ENCODE measurements around the gene DDA1. TPM values are rescaled to one million over a fixed set of nuclear protein-coding genes. Genes with fewer than 3 reads are reported as not detected.

DDA1 gene
- total RNA-seq, 1 donor from 2014 or later = 33.7 TPM

- intact Hi-C loops (cut with micrococcal nuclease) = no loop called here
These were observed 18.5 kb downstream of the DDA1 start for GRCh38 chr19:17327654-17328516.

- intact Hi-C loops (cut with micrococcal nuclease) = no loop called here
These were observed 19.4 kb downstream of the DDA1 start for GRCh38 chr19:17328517-17329365.

- intact Hi-C loops (cut with micrococcal nuclease) = no loop called here
These were observed 20.3 kb downstream of the DDA1 start for GRCh38 chr19:17329366-17330261.

GRCh38 chr19:17330262-17331044 lies 21.1 kb downstream of the DDA1 start:
- intact Hi-C loops (cut with micrococcal nuclease) = no loop called here

- intact Hi-C loops (cut with micrococcal nuclease) = no loop called here
These were observed 21.7 kb downstream of the DDA1 start for GRCh38 chr19:17331045-17331558.

GRCh38 chr19:17332360-17332676 lies 23.0 kb downstream of the DDA1 start:
- intact Hi-C loops (cut with micrococcal nuclease) = no loop called here

GRCh38 chr19:17332677-17333581 lies 23.6 kb downstream of the DDA1 start:
- intact Hi-C loops (cut with micrococcal nuclease) = no loop called here

- intact Hi-C loops (cut with micrococcal nuclease) = no loop called here
These were observed 24.4 kb downstream of the DDA1 start for GRCh38 chr19:17333611-17334413.

- intact Hi-C loops (cut with micrococcal nuclease) = loop anchor here (5.0 kb wide), 4 partner anchors 58 to 178 kb away; partner anchors contain the start of genes BST2, CCDC194 and PGLS
These were observed 25.3 kb downstream of the DDA1 start, which contains the start of gene ANO8 for GRCh38 chr19:17334414-17335409. Gene ANO8, minus strand, starts transcription at chr19:17334855. Its CDS starts 185 bp downstream, at chr19:17334670.

GRCh38 chr19:17335575-17335974 lies 26.2 kb downstream of the DDA1 start:
- intact Hi-C loops (cut with micrococcal nuclease) = loop anchor here (5.0 kb wide), 4 partner anchors 57 to 177 kb away; partner anchors contain the start of genes BST2, CCDC194 and PGLS

- intact Hi-C loops (cut with micrococcal nuclease) = loop anchor here (1.0 to 5.0 kb wide), 6 partner anchors 28 to 175 kb away; partner anchors contain the start of genes BABAM1, BST2, CCDC194 and DDA1
These were observed 27.7 kb downstream of the DDA1 start, which contains the start of gene GTPBP3 for GRCh38 chr19:17336872-17337674. Gene GTPBP3, plus strand, starts transcription at chr19:17337553. Its CDS starts 59 bp downstream, at chr19:17337612.

- intact Hi-C loops (cut with micrococcal nuclease) = loop anchor here (1.0 to 5.0 kb wide), 6 partner anchors 29 to 174 kb away; partner anchors contain the start of genes BABAM1, BST2, CCDC194 and DDA1
These were observed 28.5 kb downstream of the DDA1 start for GRCh38 chr19:17337675-17338432.

- intact Hi-C loops (cut with micrococcal nuclease) = loop anchor here (5.0 kb wide), 4 partner anchors 54 to 174 kb away; partner anchors contain the start of genes BST2, CCDC194 and PGLS
These were observed 29.2 kb downstream of the DDA1 start for GRCh38 chr19:17338433-17339078.

- intact Hi-C loops (cut with micrococcal nuclease) = loop anchor here (5.0 kb wide), 4 partner anchors 53 to 173 kb away; partner anchors contain the start of genes BST2, CCDC194 and PGLS
These were observed 29.9 kb downstream of the DDA1 start for GRCh38 chr19:17339088-17339741.
